Fibroblast of upper back skin (primary cell): ENCODE measurements around the gene HOXA9.
A peak's percentile ranks its signal among the peaks of the same experiment; 100 is the strongest.

Experiments used
- DNase-seq: peaks from one replicate; pipeline ENCODE4 v3.0.0-alpha.2; 2013

The HOXA9 gene

GRCh38 chr7:27141137-27141922 is 24.0 kb downstream of the HOXA9 start:
- DNase-seq = no peak

- no peak for DNase-seq
Observed at GRCh38 chr7:27140126-27140857, 25.0 kb downstream of the HOXA9 start.

- DNase-seq = no peak
Observed at GRCh38 chr7:27139334-27140125, 25.8 kb downstream of the HOXA9 start.

GRCh38 chr7:27138985-27139333 is 26.4 kb downstream of the HOXA9 start:
- DNase-seq = no peak

GRCh38 chr7:27138472-27138871 is 26.9 kb downstream of the HOXA9 start:
- no peak for DNase-seq

- no peak for DNase-seq
Observed at GRCh38 chr7:27137640-27138315, 27.6 kb downstream of the HOXA9 start.

GRCh38 chr7:27134392-27134791 is 30.9 kb downstream of the HOXA9 start:
- peak; percentile 91 for DNase-seq

- no peak for DNase-seq
Observed at GRCh38 chr7:27133409-27134231, 31.7 kb downstream of the HOXA9 start.

- no peak for DNase-seq
Observed at GRCh38 chr7:27132978-27133377, 32.4 kb downstream of the HOXA9 start.

GRCh38 chr7:27132214-27132613 is 33.1 kb downstream of the HOXA9 start:
- DNase-seq = no peak

- no peak for DNase-seq
Observed at GRCh38 chr7:27131390-27131819, 33.9 kb downstream of the HOXA9 start.

- peak; percentile 86 for DNase-seq
Observed at GRCh38 chr7:27130540-27131389, 34.6 kb downstream of the HOXA9 start, which contains the start of gene HOXA4. HOXA4 (minus strand) TSS chr7:27130757; CDS start chr7:27130733, 24 bp downstream.

GRCh38 chr7:27129729-27130539 is 35.4 kb downstream of the HOXA9 start:
- DNase-seq = no peak

- DNase-seq = no peak
Observed at GRCh38 chr7:27128776-27129728, 36.3 kb downstream of the HOXA9 start.

GRCh38 chr7:27128034-27128433 is 37.3 kb downstream of the HOXA9 start:
- peak; percentile 70 for DNase-seq

GRCh38 chr7:27126596-27127327 is 38.6 kb downstream of the HOXA9 start:
- no peak for DNase-seq

- no peak for DNase-seq
Observed at GRCh38 chr7:27125986-27126394, 39.3 kb downstream of the HOXA9 start.
